ENCODE data around the gene EFCAB14. TPM values are rescaled to one million over a fixed set of nuclear protein-coding genes. Genes with fewer than 3 reads are reported as not detected.

Gene EFCAB14
- polyA plus RNA-seq, 3 donors: 31.4 to 75.5 (median 49.8) TPM

DNA sequence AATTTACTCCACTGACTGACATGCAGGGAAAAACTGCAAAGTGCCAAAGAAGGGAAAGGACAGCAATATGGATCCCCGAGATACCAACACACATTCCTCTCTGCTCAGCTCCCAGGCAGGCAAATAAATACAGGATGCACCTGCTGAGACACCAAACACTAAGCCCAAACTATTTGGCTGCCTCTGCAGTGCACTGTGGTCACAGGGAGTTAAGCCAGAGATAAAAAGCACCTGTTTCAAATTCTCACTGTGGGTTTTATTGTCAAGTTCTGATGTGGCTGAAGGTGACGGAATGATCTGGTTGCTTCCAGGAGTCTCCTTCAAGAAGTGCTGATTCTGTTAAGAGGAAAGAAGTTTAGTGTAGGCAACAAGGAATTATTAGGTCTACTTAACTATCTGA lies 29.6 kb downstream of the EFCAB14 start:
- WGBS (ENCODE audit: insufficient coverage): no CpG with 5 or more reads among the region's 2 CpGs

DNA sequence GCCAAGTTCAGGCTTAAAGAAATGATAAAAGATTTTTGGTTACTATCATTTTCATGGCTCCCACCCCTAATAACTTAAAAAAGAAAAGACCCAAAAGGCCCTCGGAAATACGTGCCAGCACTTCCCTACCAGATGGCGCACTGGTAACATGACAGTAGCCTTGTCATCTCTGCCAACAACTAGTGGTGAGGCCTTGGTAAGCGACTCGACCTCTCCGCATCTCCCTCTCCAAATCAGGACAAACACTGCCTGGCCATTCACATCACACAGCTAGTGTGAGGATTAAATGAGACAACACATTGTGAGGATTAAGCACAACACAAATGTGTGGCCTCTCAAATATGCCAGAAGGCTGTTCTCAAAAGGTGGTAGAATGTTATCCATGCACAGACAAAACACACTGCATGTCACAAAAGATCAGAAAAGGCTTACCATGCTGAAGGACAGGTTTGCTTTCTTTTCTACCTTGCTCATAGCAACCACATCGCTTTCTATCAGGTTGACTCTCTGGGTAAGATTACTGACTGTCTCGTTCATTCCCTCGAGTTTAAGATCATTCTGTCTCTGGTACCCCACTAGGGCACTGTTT lies 30.9 kb downstream of the EFCAB14 start:
- Histone ChIP-seq H3K27me3 (ENCODE audit: control insufficient read depth in 2 of 2, insufficient read depth in 2 of 2, low read length in 2 of 2) (no peaks in the 10 kb centered on the region), H3K79me2 (ENCODE audit: insufficient read depth, low read length) (peaks cover 4% of the 10 kb centered on the region), H3K36me3 (replicated peaks in 1 of 2; ENCODE audit: control insufficient read depth in 1 of 2, insufficient read depth in 2 of 2, low read length in 2 of 2) (peaks cover 92 to 100% of the 10 kb centered on the region in 2 donors), H3K4me3 (replicated peaks in 1 of 3; ENCODE audit: low read depth in 2 of 3, low read length in 3 of 3) (no peak overlapping the region), H4K20me1 (ENCODE audit: insufficient read depth, low read length) (peaks cover 39% of the 10 kb centered on the region), H3K9ac (ENCODE audit: insufficient read depth, low read length, poor library complexity, severe bottlenecking) (no peak overlapping the region), H3K27ac (ENCODE audit: low read depth in 1 of 2, low read length in 2 of 2) (peak overlapping the region in 1 of 2 donors; percentile 44), H3K9me3 (replicated peaks in 1 of 2; ENCODE audit: control insufficient read depth in 1 of 2, insufficient read depth in 1 of 2, low read length in 2 of 2) (no peaks in the 10 kb centered on the region), H2AFZ (ENCODE audit: insufficient read depth, low read depth, low read length, poor library complexity, severe bottlenecking) (no peak overlapping the region), H3K4me1 (ENCODE audit: control insufficient read depth in 1 of 2, insufficient read depth in 2 of 2, low read length in 2 of 2) (peaks cover 10 to 16% of the 10 kb centered on the region in 2 donors), H3K4me2 (replicated peaks; ENCODE audit: extremely low read depth, low read length, poor library complexity, severe bottlenecking) (no peak overlapping the region)
- DNase-seq: no peak
- intact Hi-C loops (cut with micrococcal nuclease): no loop called here
- H3K36me3 Mint-ChIP-seq: peaks cover 93 to 100% of the 10 kb centered on the region in 2 donors
- H3K9me3 Mint-ChIP-seq: no peaks in the 10 kb centered on the region
- H3K4me3 Mint-ChIP-seq: no peak overlapping the region
- WGBS (ENCODE audit: insufficient coverage): 14% methylated on average over 3 of the region's 9 CpGs
- no peaks in the 10 kb centered on the region for H3K27me3 Mint-ChIP-seq (ENCODE audit: low read depth in 3 of 3)
- peaks cover 31% of the 10 kb centered on the region for H3K4me1 Mint-ChIP-seq
- peak overlapping the region in 2 of 7 donors; percentile 32 to 33 for H3K27ac Mint-ChIP-seq
- TF ChIP-seq, protein P1, sequence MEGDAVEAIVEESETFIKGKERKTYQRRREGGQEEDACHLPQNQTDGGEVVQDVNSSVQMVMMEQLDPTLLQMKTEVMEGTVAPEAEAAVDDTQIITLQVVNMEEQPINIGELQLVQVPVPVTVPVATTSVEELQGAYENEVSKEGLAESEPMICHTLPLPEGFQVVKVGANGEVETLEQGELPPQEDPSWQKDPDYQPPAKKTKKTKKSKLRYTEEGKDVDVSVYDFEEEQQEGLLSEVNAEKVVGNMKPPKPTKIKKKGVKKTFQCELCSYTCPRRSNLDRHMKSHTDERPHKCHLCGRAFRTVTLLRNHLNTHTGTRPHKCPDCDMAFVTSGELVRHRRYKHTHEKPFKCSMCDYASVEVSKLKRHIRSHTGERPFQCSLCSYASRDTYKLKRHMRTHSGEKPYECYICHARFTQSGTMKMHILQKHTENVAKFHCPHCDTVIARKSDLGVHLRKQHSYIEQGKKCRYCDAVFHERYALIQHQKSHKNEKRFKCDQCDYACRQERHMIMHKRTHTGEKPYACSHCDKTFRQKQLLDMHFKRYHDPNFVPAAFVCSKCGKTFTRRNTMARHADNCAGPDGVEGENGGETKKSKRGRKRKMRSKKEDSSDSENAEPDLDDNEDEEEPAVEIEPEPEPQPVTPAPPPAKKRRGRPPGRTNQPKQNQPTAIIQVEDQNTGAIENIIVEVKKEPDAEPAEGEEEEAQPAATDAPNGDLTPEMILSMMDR (IDR thresholded peaks at IDR 0.05): no peak

More for the DNA sequence above, 29.6 kb downstream of the EFCAB14 start:
- Histone ChIP-seq H3K9me3 (replicated peaks in 1 of 2; ENCODE audit: control insufficient read depth in 1 of 2, insufficient read depth in 1 of 2, low read length in 2 of 2) (no peaks in the 10 kb centered on the region), H3K4me3 (replicated peaks in 1 of 3; ENCODE audit: low read depth in 2 of 3, low read length in 3 of 3) (no peak overlapping the region), H3K27ac (ENCODE audit: low read depth in 1 of 2, low read length in 2 of 2) (no peak overlapping the region), H2AFZ (ENCODE audit: insufficient read depth, low read depth, low read length, poor library complexity, severe bottlenecking) (no peak overlapping the region), H3K4me1 (ENCODE audit: control insufficient read depth in 1 of 2, insufficient read depth in 2 of 2, low read length in 2 of 2) (peaks cover 10 to 16% of the 10 kb centered on the region in 2 donors), H3K36me3 (replicated peaks in 1 of 2; ENCODE audit: control insufficient read depth in 1 of 2, insufficient read depth in 2 of 2, low read length in 2 of 2) (peaks cover 84 to 96% of the 10 kb centered on the region in 2 donors), H3K27me3 (ENCODE audit: control insufficient read depth in 2 of 2, insufficient read depth in 2 of 2, low read length in 2 of 2) (no peaks in the 10 kb centered on the region), H3K9ac (ENCODE audit: insufficient read depth, low read length, poor library complexity, severe bottlenecking) (no peak overlapping the region), H3K4me2 (replicated peaks; ENCODE audit: extremely low read depth, low read length, poor library complexity, severe bottlenecking) (no peak overlapping the region), H3K79me2 (ENCODE audit: insufficient read depth, low read length) (peaks cover 4% of the 10 kb centered on the region), H4K20me1 (ENCODE audit: insufficient read depth, low read length) (peaks cover 46% of the 10 kb centered on the region)
- H3K27me3 Mint-ChIP-seq (ENCODE audit: low read depth in 3 of 3): no peaks in the 10 kb centered on the region
- H3K27ac Mint-ChIP-seq: no peak overlapping the region
- DNase-seq: no peak
- intact Hi-C loops (cut with micrococcal nuclease): no loop called here
- H3K36me3 Mint-ChIP-seq: peaks cover 88 to 97% of the 10 kb centered on the region in 2 donors
- H3K4me3 Mint-ChIP-seq: no peak overlapping the region
- peaks cover 31% of the 10 kb centered on the region for H3K4me1 Mint-ChIP-seq
- no peaks in the 10 kb centered on the region for H3K9me3 Mint-ChIP-seq
- TF ChIP-seq, protein P1 (IDR thresholded peaks at IDR 0.05): no peak
